SK-N-DZ (cell line): ENCODE data around the gene TUBB1.

Source experiments
- DNase-seq: peaks from one replicate; pipeline ENCODE4 v3.0.0-alpha.2; 2015; ENCODE audit warnings: low spot score

TUBB1 gene

DNA sequence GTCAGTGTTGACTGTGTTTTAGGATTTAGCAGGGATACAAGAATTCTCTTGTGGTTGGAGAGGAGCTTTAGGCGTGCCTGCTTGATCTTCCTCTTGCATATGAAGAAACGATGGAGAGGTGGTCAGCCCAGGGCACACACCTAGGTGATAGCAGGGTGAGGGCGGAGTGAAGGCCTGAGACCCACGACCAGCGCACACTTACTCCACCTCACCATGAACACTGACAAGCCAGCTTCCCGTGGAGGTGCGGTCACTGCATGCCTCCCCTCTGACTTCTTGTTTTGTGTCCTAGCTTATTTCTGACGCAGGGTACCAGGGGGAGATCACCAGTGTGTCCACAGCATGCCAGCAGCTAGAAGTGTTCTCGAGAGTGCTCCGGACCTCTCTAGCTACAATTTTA, 30.0 kb upstream of the TUBB1 start:
- DNase-seq = no peak

- no peak for DNase-seq
Measured at GRCh38 chr20:58990651-58991445, 28.4 kb upstream of the TUBB1 start.

- DNase-seq = no peak
Measured at GRCh38 chr20:58991715-58992114, 27.5 kb upstream of the TUBB1 start.

DNA sequence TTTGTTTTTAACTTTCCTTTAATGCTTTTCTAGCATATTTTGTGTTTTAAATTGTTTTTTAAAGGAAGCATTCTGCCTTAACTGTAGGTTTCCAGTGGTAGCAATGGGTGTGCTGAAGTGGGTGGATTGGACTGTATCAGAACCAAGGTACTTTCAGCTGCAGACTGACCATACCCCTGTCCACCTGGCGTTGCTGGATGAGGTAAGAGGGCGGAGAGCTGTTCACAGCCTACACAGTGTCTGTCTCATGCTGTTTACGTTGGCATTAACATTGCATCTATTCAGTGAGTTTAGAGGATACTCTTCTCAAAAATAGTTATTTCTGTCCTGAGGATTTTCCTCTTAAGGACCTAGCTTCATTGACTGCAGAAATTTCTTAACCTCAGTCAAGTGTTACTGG, 26.3 kb upstream of the TUBB1 start:
- DNase-seq = no peak

GRCh38 chr20:58993332-58994248, 25.6 kb upstream of the TUBB1 start:
- DNase-seq = no peak

- no peak for DNase-seq
Measured at GRCh38 chr20:58994390-58995159, 24.7 kb upstream of the TUBB1 start.

- no peak for DNase-seq
Measured at GRCh38 chr20:58995461-58996225, 23.6 kb upstream of the TUBB1 start.

GRCh38 chr20:58996226-58996611, 23.0 kb upstream of the TUBB1 start:
- DNase-seq = no peak

- DNase-seq = no peak
Measured at GRCh38 chr20:58997141-58997770, 22.0 kb upstream of the TUBB1 start.

DNA sequence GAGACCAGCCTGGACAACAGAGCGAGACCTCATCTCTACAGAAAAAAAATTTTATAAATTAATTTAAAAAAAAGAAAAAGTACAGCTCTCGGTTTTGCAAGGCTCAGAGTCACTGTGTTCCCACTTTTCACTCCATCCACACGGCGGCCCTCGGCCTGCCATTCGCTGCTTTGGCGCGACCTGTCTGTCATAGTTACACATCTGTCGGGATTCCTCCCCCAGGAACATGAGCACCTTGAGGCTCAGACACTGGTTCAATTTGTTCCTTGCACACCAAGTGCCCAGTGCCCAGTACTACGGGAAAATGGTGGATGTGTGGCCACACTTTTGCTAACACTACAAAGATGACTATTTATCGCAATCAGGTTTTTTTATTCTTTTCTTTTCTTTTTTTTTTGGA, 20.6 kb upstream of the TUBB1 start:
- DNase-seq = no peak

- no peak for DNase-seq
Measured at GRCh38 chr20:59000326-59000725, 18.9 kb upstream of the TUBB1 start.

GRCh38 chr20:59001068-59001448, 18.2 kb upstream of the TUBB1 start:
- DNase-seq = no peak

- no peak for DNase-seq
Measured at GRCh38 chr20:59001449-59002171, 17.6 kb upstream of the TUBB1 start.

GRCh38 chr20:59002388-59002787, 16.8 kb upstream of the TUBB1 start:
- DNase-seq = no peak

DNA sequence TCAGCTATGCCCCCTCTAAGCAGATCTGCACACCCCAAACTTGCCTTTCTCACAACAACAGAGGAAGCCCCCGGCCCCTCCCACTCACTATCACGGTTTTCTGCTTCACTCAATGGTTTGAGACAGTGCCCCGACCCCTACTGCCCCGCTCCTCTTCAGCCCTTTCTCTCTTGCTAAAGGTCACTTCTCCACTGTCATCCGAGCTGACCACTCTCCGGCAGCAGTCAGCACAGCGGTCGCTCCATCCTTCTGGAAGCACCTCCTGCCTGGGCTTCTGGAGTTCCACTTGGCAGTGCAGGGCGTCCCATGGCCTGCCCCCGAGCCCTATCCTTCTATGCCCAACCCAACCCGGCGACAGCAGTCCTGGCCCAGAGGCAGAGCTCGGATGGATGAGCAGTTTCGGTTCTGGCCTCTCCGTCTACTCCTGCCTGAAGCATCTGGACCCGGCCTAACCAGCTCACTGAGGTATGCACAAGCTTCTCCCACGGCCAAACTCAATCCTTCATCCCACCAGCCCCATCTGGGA, 16.3 kb upstream of the TUBB1 start:
- no peak for DNase-seq

- DNase-seq = no peak
Measured at GRCh38 chr20:59003836-59004492, 15.3 kb upstream of the TUBB1 start.

DNA sequence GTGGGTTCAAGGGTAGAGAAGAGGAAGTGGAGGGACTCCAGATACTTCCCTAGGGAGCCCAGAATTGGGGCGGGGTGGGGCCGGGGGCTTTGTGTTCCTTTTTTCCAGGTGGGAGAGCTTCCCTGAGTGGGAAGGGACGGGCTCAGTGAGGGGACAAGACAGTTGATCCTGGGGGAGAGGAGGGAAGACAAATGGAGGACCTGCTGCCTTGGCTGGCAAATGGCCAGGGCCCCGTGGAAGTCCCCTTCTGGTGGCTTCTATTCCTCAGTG, 14.8 kb upstream of the TUBB1 start:
- no peak for DNase-seq

- DNase-seq = no peak
Measured at GRCh38 chr20:59004763-59005522, 14.3 kb upstream of the TUBB1 start.
